ENCODE measurements around the gene PLXND1. TPM values are rescaled to one million over a fixed set of nuclear protein-coding genes. Genes with fewer than 3 reads are reported as not detected.
A peak's percentile ranks its signal among the peaks of the same experiment; 100 is the strongest.

Gene PLXND1
- total RNA-seq, 1 experiment from 2014 or later, result 29.0 TPM

DNA sequence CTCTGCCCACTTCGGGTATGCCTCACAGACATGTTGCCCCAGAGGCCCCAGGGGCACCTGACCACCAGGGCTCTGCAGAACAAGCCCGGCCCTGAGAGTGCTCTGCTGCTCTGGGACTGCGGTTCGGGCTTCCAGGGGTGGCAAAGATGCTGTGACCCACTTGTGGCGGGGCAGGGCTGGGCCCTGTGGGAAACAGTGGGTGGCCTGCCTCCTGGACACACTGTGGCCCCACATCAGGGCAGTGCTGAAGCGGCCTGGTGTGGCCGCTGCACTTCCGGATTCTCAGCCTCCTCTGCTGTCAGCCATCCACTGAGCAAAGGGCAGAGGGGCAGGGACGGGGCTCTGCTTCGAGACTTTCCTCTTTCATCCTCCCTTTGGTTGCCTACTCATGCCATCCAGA is 26.5 kb upstream of the PLXND1 start:
- in situ Hi-C loops (cut with HindIII; ENCODE audit: low pct_unique_long_range_greater_than_20kb, low sequenced_read_pairs), result no loop called here
- no peak for DNase-seq (ENCODE audit: low read depth)

DNA sequence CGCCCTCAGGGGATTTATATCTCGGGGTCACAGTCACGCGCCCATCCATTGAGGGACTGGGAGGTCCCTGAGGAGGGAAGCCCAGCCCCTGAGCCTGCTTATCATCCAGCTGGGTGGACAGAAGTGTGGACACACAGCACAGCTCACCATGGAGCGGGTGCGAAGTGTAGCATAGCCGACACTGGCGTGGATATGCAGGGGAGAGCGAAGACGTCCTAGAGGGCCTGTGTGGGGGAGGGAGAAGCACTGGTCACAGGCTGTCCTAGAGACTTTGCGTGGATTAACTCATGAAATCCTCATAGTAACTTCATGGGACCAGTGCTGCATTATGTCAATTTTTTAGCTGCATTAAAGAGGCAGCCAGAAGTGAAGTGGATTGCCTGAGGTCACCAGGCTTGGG is 26.1 kb upstream of the PLXND1 start:
- DNase-seq (ENCODE audit: low read depth), result no peak
- in situ Hi-C loops (cut with HindIII; ENCODE audit: low pct_unique_long_range_greater_than_20kb, low sequenced_read_pairs), result no loop called here

DNA sequence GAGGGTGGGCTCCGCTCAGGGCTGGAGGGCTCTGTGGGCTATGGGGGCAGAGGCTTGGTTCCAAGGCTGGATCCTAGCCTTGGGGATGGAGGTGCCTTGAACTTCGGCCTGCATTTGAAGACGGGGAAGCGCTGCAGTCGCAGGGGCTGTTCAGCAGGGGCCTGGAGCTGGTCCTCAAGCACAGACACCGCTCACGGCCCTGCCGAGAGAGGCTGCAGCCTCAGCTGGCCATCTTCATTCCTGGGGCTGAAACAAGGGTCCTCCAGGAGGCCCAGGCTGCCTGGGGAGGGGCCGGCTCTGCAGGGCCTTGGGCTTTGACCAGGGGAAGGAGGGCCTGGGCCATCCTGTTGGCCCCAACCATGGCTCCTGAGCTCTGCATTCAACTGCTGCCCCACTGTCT is 25.6 kb upstream of the PLXND1 start:
- in situ Hi-C loops (cut with HindIII; ENCODE audit: low pct_unique_long_range_greater_than_20kb, low sequenced_read_pairs), result no loop called here
- DNase-seq (ENCODE audit: low read depth), result no peak

DNA sequence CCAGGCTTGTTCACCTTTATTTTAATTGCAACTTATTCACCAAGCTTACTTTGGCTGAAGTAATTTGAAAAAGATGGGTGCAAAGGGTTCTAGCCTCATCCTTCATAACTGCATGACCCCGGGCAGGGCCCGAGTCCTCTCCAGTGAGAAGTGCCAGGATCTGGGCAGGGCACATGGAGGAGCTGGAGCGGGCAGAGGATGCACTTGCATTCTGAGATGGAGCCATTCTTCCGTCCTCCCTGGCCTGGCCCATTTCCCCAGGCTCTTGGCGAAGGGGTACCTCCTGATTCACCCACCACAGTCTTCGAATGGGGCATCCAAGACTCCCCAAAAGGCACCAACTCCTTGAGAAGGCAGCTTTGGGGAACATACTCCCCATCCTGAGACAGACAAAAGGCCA is 22.5 kb upstream of the PLXND1 start:
- in situ Hi-C loops (cut with HindIII; ENCODE audit: low pct_unique_long_range_greater_than_20kb, low sequenced_read_pairs), result no loop called here
- DNase-seq (ENCODE audit: low read depth), result no peak

DNA sequence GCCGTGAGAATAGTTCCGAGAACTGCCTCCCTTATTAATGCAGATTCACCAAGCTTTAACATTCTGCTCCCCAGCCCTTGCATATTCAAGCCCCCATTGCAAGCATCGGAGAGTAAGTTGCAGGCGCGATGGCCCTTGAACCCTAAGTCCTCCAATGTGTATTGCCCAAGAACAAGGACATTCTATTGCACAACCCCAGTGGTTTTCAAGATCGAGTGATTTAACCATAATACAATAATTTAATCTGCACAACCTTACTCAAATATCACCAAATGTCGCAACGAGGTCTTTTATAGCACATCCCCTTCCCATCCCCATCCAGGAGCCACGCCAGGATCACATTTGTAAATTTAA is 21.7 kb upstream of the PLXND1 start:
- in situ Hi-C loops (cut with HindIII; ENCODE audit: low pct_unique_long_range_greater_than_20kb, low sequenced_read_pairs), result no loop called here

DNA sequence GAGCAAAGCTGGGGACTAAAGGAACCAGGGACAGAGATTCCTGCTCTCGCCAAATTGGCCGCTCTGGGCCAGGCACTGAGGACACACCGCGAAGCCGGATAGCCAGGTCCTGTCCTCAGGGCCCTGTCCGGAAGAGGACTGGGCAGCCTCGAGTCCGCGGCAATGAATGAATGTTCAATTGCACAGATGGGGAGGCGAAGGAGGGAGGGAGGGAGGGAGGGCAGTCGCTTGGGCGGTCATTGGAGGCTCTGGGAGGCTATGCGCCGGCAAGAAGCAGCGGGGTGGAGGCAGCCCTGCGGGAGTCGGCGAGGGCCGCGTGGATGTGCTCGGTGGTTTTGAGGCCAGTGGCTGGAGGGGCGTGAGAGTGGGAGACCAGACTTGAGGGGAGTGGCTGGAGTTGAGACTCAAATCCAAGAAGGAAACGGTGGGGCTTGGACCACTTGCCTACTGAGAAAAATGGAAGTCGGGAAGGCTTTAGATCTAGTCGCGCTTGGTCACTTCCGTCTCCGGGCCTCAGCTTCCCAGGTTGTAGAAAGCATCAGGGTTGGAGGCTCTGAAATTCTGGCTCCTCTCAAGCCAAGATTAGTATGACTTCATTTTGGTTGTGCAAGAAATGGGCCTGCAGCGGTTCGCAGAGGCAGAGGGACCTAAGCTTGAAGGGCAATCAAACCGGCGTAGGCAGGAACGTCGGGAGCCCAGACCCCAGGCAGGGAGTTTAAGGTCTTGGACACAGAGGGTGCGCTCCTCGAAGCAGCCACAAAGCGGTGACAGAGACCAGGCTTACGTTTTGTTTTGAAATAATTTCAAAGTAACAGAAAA is 21.1 kb upstream of the PLXND1 start:
- peak; percentile 80 for DNase-seq (ENCODE audit: low read depth)
- in situ Hi-C loops (cut with HindIII; ENCODE audit: low pct_unique_long_range_greater_than_20kb, low sequenced_read_pairs), result no loop called here

More for the DNA sequence above, 21.7 kb upstream of the PLXND1 start:
- DNase-seq (ENCODE audit: low read depth), result no peak

DNA sequence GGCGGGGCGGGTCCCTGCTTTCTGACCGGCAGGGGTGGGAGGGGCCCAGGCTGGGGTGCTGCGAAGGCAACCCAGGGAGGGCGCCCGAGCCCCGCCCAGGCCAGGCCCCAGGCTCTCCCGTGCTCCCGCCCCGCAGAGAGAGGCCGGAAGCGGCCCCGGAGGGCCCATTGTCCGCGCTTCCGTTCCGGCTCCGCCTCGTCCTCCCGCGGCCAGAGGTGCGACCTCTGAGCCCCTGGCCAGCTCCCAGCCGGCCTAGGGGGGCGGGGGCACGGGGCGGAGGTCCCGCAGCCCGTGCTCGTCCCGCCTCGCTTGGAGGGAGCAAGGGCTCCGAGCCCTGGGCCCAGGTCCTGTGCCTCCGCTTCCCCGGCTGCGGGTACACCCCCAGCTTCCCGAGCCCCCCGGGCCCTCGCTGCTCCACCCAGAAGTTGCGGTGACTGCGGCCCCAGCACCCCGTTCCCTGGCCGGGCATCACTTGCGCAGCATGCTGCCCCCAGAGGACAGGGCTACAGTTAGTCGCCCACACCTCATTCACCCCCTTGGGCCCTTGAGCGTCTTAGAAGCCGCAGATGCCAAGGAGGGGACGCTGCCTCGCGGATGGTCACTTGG is 20.4 kb upstream of the PLXND1 start:
- in situ Hi-C loops (cut with HindIII; ENCODE audit: low pct_unique_long_range_greater_than_20kb, low sequenced_read_pairs), result no loop called here
- peak; percentile 82 for DNase-seq (ENCODE audit: low read depth)

DNA sequence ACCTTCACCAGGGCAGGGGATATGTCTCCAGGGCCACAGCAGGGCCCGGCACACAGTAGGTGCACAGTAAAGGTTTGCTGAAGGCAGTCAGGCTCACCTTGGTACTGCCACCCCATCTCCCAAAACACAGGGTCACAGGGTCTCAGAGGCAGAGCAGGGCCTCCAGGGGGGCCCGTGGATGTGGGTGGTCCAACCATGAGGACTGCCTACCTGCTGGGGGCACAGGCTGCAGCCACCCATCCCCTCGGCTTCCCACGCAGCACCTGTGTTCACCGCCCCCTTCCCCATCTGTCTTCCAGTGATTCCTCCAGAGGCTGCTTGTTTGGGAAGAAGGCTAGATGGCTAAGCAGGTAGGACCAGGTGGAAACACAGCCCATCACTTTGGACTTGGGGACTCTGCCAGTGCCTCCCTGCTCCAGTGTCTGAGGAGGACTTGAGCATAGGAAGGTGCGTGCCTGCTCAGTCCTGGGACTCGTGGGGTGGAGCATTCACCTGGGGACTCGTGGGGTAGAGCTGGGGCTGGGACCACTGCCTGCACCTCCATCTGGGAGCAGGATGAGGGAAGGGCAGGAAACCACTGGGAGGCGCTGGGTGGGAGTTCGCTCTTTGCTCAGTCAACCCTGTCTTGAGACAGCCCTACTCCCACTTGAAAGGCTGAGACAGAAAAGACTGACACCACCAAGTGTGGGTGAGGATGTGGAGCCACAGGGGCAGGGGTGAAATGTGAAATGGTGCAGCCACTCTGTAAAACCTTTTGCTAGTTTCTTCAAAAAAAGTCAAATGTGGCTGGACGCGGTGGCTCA is 18.8 kb upstream of the PLXND1 start:
- no peak for DNase-seq (ENCODE audit: low read depth)
- in situ Hi-C loops (cut with HindIII; ENCODE audit: low pct_unique_long_range_greater_than_20kb, low sequenced_read_pairs), result no loop called here

DNA sequence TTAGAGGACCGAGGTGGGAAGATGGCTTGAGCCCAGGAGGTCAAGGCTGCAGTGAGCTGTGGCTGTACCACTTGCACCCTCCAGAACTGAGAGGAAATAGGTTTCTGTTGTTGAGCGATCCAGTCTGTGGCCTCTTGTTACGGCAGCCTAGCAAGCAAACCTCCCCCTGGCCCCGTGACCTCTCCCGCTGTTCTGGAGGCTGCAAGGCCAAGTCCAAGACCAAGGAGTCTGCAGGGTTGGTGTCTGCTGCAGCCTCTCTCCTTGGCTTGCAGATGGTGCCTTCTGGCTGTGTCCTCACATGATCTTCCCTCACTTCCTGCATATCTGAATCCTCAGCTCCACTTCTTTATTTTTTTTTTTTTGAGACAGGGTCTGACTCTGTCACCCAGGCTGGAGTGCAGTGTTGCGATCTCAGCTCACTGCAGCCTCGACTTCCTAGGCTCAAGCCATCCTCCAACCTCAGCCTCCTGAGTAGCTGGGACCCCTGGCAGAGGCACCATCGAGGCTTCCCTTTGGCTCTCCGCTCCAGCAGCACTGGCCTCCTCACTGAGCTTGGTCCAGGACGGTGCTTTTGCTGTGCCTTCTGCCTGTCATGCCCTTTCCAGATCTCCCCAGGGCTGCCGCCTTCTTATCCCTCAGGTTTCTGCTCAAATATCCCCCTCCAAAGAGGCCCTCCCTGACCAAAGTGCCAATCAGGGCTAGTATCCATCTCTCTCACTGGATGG is 18.0 kb upstream of the PLXND1 start:
- in situ Hi-C loops (cut with HindIII; ENCODE audit: low pct_unique_long_range_greater_than_20kb, low sequenced_read_pairs), result no loop called here
- DNase-seq (ENCODE audit: low read depth), result no peak

DNA sequence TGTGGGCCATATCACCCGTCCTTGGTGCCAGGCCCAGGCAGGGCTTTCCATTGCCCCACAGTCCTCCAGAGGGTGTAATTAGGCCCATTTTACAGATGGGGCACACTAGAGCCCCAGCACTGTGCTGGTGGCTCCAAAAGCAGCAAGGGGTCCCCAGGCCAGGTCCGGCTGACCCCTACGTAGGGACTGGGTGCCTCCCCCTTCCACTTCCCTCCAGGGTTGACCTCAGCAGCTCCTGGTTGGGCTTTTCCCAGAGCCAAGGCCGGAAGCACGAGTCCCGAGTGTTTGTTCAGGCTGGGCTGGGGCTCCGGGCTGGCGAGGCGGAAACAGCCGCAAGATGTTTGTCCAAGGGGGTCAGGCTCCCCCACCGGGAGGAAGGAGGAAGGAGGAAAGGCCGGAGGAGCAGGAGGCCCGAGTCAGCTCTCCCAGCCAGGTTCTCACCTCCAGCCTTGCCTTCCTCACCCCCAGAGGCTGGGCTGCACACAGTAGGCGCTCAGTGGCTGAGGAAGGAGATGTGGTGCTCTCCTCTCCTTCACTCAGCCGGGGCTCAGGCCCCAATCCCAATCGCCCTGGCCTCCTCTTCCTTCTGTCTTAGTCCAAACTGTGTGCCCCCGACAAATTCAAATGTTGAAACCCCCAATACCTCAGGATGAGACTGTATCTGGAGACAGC is 17.1 kb upstream of the PLXND1 start:
- no peak for DNase-seq (ENCODE audit: low read depth)
- in situ Hi-C loops (cut with HindIII; ENCODE audit: low pct_unique_long_range_greater_than_20kb, low sequenced_read_pairs), result no loop called here

DNA sequence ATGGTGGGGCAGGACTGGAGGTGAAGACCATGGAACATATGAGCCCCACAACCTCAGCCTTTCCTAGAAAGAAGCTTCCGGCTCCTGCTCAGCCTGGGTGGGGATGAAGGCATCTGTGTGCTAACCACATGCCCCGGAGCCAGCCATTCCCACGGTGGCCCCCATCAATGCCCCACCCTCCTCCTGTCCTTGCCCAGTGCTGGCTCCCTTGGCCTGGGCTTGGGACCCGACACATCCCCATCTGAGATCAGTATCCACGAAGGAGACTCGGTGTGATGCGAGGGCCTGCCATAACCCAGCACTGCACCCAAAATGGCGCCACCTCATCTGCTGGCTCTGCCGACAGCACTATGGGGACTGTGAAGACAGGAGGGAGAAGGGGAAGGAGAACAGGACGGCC is 16.5 kb upstream of the PLXND1 start:
- in situ Hi-C loops (cut with HindIII; ENCODE audit: low pct_unique_long_range_greater_than_20kb, low sequenced_read_pairs), result no loop called here
- no peak for DNase-seq (ENCODE audit: low read depth)

DNA sequence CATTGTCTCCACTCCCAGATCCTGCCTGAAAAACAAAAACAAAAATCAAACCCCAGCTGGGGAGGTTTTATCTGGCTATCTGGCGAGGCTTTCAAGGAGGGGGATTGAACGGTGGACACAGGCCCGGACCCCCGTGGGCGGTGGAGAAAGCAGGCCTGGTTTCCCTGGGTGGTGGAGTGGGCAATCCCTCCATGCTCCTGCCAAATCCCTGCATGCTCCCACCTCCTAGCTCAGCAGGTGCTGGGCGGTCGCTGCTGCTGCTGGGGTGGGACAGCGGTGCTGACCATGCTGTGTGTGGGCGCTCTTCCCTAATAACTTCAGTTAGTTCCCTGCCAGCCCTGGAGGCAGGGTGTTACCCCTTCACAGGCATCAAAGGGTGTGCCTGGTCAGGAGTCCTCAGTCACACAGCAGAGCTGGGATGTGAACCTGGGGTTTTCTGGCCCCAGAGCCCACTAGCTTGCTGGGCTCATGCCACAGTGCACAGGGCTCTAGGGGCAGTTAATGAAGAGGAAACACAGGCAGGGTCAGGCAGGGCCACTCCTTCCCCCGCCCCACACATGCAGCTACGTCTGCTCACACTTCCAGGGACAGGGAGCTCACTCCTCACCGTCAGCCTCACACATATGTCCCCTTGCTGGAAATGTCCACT is 15.9 kb upstream of the PLXND1 start:
- DNase-seq (ENCODE audit: low read depth), result no peak
- in situ Hi-C loops (cut with HindIII; ENCODE audit: low pct_unique_long_range_greater_than_20kb, low sequenced_read_pairs), result no loop called here

DNA sequence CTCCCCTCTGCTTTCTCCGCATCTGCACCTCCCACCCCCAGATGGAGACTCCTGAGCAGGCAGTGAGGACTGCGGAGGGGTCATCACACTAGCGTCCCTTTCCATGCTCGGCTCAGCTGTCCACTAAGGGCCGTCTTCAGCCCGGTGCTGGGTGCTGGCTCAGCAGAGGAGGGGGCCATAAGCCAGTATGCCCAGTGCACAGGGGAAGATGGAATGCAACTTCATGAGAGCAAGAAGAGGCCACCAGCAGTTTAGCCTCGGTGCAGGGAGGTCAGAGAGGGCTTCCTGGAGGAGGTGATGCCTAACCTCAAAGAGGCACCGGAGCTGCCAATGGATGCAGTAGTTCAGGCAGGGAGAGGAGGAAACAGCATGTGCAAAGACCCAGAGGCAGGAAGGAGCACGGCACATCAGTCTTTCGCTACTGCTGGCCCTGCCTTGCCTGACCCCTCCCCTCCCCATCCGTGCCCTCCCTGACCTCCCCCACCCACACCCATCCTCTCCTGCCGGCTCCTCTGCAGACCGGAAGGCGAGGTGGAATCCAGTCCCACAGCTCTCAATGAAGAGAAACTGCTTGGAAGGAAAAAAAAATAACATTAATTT is 15.2 kb upstream of the PLXND1 start:
- DNase-seq (ENCODE audit: low read depth), result no peak
- in situ Hi-C loops (cut with HindIII; ENCODE audit: low pct_unique_long_range_greater_than_20kb, low sequenced_read_pairs), result no loop called here

DNA sequence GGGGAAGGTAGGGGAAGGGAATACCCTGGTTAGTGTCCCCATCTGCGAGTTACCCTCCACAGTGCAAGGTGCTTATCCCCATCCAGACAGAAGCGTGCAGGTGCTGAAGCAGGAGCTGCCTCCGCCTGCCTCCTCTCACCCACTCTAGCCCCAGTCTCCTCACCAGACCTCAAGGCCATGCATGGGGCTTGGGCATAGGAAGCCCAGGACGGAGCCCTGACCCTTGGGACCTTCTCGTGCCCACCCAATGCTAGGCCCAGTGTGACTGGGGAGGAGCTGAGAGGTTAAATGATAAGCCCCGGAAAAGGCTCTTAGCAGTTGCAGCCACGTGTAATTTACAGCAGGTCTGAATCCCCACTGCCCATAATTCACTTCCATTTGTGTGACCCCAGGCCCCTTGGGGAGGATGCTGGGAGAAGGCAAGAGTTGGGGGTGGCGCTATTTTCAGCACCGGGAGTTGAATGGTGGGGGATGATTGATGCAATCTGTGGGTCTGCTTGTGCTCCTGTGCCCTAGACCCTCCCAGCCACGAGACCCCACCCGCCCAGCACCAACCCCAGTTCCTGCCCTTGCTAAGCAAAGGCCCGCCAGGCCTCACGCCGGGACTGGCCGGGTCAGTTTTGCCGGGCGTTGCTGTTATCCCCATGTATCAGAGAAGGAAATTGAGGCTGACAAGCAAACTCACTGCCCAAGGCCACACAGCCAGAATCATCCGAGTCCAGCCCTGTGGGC is 14.5 kb upstream of the PLXND1 start:
- in situ Hi-C loops (cut with HindIII; ENCODE audit: low pct_unique_long_range_greater_than_20kb, low sequenced_read_pairs), result no loop called here
- no peak for DNase-seq (ENCODE audit: low read depth)

DNA sequence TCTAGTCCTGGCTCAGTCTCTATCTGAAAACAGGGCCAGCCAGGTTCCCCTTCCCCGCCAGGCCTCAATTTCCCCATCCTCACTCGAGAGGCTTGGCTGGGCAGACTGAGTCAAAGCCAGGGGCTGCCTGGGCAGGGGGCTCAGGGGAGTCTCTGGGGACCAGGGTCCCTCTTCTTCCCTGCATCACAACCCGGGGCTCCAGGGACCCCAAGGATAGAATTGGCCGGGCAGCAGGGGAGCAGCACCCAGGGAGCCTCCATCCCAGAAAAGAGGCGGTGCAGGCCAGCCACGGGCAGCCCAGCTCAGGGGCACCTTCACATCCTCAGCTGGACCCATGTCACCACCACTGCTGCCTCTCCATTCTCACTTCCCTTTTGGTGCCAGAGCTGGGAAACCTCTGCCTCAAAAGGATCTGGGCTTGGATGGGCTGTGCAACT is 13.3 kb upstream of the PLXND1 start:
- DNase-seq (ENCODE audit: low read depth), result no peak
- in situ Hi-C loops (cut with HindIII; ENCODE audit: low pct_unique_long_range_greater_than_20kb, low sequenced_read_pairs), result no loop called here

DNA sequence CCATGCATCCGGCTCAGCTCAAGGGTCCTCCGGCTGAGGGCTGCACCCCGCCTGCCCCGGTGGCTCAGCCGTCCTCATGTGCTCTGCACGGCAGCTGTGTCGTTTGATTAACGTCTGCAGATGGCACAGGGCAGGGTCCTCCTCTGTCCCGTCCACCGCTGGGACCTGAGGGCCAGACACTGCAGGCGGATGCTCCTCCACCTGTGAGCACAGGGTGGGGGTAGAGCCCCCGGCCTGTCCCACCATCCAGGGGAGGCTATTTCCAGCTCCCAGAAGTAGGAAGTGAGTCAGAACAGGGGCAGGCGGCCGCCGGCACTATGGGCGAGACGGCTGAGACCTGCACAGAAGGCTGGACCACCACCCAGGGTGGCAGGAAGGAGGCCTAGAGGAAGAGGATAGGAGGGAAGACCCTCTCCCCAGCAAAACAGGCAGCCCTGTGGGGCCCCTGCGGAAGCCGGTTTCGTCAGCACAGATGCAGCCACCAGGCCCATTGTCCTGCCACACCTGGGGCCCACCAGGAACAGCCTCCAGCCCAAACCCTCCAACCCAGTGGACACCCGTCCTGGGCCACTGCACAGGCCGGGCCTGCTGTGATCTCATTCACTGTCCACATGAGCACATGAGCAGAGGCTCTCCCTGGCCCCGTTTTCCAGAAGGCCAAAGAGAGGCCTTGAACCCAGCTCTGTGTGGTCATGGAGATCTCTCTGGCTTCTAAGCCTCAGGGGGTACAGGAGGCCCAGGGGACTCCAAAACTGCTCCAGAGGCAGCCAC is 12.6 kb upstream of the PLXND1 start:
- in situ Hi-C loops (cut with HindIII; ENCODE audit: low pct_unique_long_range_greater_than_20kb, low sequenced_read_pairs), result no loop called here
- no peak for DNase-seq (ENCODE audit: low read depth)
